Right lobe of liver (tissue), 4 donors: Measurements from ENCODE around the gene ZNHIT1.

Experiments
- CTCF ChIP-seq, 4 donors: fragments of 200-600 bp in 3 of 4; fragments of 450-650 bp in 1 of 4; IDR thresholded peaks; one replicate each; pipeline versions ENCODE4 v1.5.1 to v1.8.0; 2016 to 2022; ENCODE audit warnings: antibody characterized with exemption in 4 of 4, mild to moderate bottlenecking in 2 of 4
- POLR2A ChIP-seq: fragments of 450-650 bp; IDR thresholded peaks from one replicate; pipeline ENCODE4 v1.6.1; 2017; ENCODE audit warnings: antibody characterized with exemption, mild to moderate bottlenecking
- donor health status: DM: no; HTN: no; CAD: no.
- donor health status: DM: no; HTN: no; CAD: no.
- donor health status: DM: no; HTN: yes; CAD: no.

- no peak for TF ChIP-seq CTCF (IDR thresholded peaks at IDR 0.05)
- no peak for TF ChIP-seq POLR2A
These were observed 1.7 kb upstream of the ZNHIT1 start for GRCh38 chr7:101216001-101216859.
